Measurements from ENCODE around the gene IFNL3. TPM values are rescaled to one million over a fixed set of nuclear protein-coding genes. Genes with fewer than 3 reads are reported as not detected.

IFNL3 gene
- total RNA-seq, 4 donors from 2014 or later, result not detected

DNA sequence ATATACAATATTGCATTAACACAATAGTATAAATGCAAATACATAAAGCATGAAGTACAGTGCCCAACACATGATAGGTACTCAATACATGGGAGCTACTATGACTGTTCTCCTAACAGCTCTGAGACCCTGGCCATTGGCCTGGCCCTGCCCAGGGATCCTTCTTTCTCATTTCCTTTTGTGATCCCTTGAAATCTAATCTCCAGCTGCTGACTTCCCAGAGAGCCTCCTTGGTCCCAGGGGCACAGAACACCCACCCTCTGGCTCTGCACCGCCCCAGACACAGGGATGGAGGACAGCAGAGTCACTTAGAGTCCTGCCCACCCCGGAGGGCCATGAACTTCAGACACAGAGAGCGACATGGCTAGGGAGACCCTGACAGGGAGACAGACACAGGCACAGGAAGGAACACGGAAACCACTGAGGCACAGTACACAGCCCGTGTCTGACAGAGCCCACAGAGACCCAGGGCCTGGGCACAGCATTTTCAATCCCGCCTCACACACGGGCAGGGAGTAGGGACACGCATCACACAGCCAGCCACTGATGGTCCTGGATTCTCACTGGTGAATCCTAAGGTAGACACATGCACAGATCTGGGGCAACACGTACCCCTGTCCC lies 36.5 kb downstream of the IFNL3 start:
- intact Hi-C loops (cut with DNase I; ENCODE audit: low total_unique reads), result no loop called here
- no peak for TF ChIP-seq POLR2A (IDR thresholded peaks at IDR 0.05)
- TF ChIP-seq, protein P1, sequence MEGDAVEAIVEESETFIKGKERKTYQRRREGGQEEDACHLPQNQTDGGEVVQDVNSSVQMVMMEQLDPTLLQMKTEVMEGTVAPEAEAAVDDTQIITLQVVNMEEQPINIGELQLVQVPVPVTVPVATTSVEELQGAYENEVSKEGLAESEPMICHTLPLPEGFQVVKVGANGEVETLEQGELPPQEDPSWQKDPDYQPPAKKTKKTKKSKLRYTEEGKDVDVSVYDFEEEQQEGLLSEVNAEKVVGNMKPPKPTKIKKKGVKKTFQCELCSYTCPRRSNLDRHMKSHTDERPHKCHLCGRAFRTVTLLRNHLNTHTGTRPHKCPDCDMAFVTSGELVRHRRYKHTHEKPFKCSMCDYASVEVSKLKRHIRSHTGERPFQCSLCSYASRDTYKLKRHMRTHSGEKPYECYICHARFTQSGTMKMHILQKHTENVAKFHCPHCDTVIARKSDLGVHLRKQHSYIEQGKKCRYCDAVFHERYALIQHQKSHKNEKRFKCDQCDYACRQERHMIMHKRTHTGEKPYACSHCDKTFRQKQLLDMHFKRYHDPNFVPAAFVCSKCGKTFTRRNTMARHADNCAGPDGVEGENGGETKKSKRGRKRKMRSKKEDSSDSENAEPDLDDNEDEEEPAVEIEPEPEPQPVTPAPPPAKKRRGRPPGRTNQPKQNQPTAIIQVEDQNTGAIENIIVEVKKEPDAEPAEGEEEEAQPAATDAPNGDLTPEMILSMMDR (IDR thresholded peaks at IDR 0.05), result no peak
- no peak overlapping the region for H3K27ac ChIP-seq
- DNase-seq, result no peak
- no peaks in the 10 kb centered on the region for H3K27me3 ChIP-seq
- H3K36me3 ChIP-seq, result no peaks in the 10 kb centered on the region
- no peaks in the 10 kb centered on the region for H3K4me1 ChIP-seq
- no peaks in the 10 kb centered on the region for H3K9me3 ChIP-seq
- H3K4me3 ChIP-seq, result no peak overlapping the region

DNA sequence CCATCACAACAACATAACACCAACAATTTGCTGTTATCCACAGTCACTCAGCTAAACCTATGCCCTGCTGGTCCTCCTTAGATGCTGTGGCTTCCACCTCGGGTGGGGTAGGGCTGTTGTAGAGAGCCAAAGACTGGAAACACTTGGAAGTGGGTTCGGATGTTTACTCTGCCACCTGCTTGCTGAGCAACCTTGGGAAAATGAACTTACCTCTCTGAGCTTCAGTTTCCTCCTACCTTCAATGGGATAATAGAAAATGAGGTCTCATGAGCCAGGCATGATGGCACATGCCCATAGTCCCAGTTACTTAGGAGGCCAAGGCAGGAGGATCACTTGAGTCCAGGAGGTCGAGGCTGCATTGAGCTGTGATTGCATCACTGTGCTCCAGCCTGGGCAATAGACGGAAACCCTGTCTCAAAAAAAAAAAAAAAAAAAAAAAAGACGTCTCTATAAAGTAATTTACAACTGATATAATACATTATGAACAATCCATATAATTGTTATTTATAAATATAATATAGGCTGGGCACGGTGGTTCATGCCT lies 37.4 kb downstream of the IFNL3 start:
- TF ChIP-seq, protein P1 (IDR thresholded peaks at IDR 0.05), result no peak
- TF ChIP-seq POLR2A (IDR thresholded peaks at IDR 0.05), result no peak
- no peak for DNase-seq
- intact Hi-C loops (cut with DNase I; ENCODE audit: low total_unique reads), result no loop called here

DNA sequence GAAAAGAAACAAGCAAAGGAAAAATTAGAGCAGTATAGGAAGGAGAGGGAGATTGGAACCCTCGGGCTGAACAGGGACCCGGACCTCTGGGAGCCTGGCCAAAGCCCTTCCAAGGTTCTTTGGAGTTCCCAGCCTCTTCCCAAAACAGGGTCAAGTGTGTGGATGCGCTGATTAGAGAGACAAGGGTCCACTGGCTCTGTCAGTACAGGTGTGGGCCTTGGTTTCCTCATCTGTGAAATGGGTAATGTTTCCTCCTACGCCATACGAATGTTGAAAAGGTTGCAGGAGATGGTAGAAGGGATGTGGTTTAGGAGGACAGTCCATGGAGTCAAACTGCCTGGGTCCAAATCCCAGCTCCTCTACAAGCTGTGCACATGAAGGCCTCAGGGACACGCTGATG lies 38.7 kb downstream of the IFNL3 start:
- Histone ChIP-seq H3K36me3 (no peaks in the 10 kb centered on the region), H3K27ac (no peak overlapping the region), H3K9me3 (no peaks in the 10 kb centered on the region), H3K27me3 (no peaks in the 10 kb centered on the region), H3K4me1 (no peaks in the 10 kb centered on the region), H3K4me3 (no peak overlapping the region)
- no peak for DNase-seq
- intact Hi-C loops (cut with DNase I; ENCODE audit: low total_unique reads), result no loop called here
- TF ChIP-seq, protein P1 (IDR thresholded peaks at IDR 0.05), result no peak
- TF ChIP-seq POLR2A (IDR thresholded peaks at IDR 0.05), result no peak

More for the DNA sequence above, 37.4 kb downstream of the IFNL3 start:
- H3K4me1 ChIP-seq, result no peaks in the 10 kb centered on the region
- H3K27me3 ChIP-seq, result no peaks in the 10 kb centered on the region
- no peaks in the 10 kb centered on the region for H3K36me3 ChIP-seq
- H3K9me3 ChIP-seq, result no peaks in the 10 kb centered on the region
- no peak overlapping the region for H3K27ac ChIP-seq
- no peak overlapping the region for H3K4me3 ChIP-seq

DNA sequence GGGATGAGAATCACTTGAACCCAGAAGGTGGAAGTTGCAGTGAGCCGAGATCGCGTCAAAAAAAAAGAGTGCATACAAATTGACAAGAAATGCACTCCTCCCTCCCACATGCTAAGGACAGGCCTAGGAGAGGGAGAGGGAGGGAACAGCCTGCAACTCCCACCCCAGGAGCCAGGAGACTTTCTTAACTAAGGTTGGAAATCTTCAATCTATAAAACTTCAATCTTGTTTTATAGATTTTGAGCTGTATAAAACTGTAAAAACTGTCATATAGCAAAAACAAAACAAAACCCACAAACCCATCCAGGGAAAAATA lies 39.4 kb downstream of the IFNL3 start:
- no peaks in the 10 kb centered on the region for H3K36me3 ChIP-seq
- no peaks in the 10 kb centered on the region for H3K9me3 ChIP-seq
- H3K4me3 ChIP-seq, result no peak overlapping the region
- no peak for TF ChIP-seq POLR2A (IDR thresholded peaks at IDR 0.05)
- no peaks in the 10 kb centered on the region for H3K27me3 ChIP-seq
- H3K4me1 ChIP-seq, result no peaks in the 10 kb centered on the region
- no peak for DNase-seq
- no peak overlapping the region for H3K27ac ChIP-seq
- intact Hi-C loops (cut with DNase I; ENCODE audit: low total_unique reads), result no loop called here

DNA sequence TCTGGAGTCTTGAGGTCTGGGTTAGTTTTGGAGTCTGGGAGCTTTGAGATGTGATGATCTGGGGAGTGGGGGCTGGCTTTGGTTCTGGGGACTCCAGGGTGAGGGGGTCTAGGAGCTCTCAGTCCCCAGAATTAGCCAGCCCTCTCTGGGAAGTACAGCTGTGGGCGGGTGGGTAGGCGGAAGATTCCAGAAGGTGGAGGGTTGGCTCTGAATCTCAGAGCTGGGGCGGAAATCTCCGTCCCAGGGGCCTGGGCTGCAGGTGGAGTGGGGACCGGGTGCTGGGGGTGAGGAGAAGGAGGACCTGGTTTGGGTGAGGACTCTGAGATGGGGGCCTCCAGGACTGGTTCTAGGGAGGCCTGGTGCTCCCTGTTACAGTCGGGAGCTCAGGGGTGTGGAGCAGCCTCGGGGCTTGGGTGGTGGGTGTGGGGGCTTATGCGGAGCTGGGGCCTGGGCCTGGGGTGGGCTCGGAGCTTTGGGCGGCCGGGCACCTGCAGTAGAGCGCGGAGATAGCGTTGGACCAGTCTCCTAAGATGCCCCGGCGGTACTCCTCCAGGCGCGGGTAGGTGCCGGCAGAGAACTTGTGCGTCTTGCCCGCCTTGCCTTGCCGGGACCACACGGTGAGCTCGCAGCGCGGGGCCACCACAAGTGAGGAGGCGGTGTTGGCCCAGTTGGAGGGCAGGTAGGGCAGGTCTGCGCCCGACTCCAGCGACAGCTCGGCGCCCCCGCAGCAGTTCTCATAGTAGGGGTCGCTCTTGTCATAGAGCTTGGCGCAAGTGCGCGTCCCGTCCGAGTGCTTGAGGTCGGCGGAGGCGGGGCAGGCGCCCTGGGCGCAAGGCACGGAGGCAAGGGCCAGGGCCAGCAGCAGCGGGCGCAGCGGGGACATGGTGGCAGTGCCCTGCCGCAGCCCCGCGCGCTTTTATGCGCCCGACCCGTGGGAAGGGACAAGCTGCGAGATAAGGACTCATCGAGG lies 41.1 kb downstream of the IFNL3 start, which contains the start of gene SYCN:
SYCN (minus strand) TSS at position 892 of the 970 bp plus-strand sequence; CDS start at position 883, 9 bp downstream.
- Histone ChIP-seq H3K4me1 (no peaks in the 10 kb centered on the region), H3K27me3 (peaks cover 0 to 2% of the 10 kb centered on the region in 2 donors), H3K27ac (no peak within 1 kb of the TSS), H3K36me3 (no peaks in the 10 kb centered on the region), H3K4me3 (no peak within 1 kb of the TSS), H3K9me3 (no peaks in the 10 kb centered on the region)
- no peak for DNase-seq
- intact Hi-C loops (cut with DNase I; ENCODE audit: low total_unique reads), result no loop called here
- TF ChIP-seq, protein P1 (IDR thresholded peaks at IDR 0.05), result no peak
- TF ChIP-seq POLR2A (IDR thresholded peaks at IDR 0.05), result no peak
